ENCODE data around the gene MST1.

Gene MST1

DNA sequence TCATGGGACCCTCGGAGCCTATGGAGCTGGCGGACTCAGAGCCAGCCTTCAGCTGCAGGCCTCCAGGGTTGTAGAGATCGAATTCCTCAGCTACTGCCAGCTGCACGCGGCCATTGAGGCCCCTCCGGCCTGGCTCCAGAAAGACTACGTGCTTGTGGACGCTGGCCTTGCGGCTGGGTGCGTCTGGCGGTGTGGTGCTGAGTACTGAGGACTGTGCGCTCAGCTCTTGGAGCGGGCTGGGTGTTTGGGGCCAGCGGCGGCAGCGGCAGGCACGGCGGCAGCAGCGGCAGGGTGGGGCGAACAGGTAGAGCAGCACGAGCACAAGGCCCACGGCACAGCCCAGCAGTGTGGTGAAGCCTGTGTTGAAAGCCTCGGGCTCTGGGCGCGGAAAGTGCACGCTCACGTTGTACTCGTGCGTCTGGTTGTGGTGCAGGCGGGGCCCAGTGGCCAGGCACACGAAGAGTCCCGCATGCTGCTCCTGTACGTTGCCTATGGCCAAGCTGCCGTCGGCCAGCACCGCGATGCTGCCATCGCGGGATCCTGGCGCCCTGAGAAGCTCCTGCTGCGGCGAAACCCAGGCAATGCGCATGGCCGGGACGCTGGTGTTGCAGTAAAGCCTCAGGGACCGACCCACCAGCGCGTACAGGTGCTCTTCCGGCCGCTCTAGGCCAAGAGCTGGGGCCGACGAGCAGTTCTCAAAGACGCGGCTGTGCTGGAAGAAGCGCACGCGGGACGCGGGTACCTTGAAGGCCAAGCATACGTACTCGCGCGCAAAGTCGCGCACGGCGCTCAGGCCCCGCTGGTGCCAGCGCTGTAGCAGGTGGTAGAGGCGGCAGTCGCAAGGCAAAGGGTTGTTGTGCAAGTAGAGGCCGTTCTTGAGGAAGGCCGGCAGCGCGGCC, 28.9 kb upstream of the MST1 start:
- peak; percentile 55 for DNase-seq

DNA sequence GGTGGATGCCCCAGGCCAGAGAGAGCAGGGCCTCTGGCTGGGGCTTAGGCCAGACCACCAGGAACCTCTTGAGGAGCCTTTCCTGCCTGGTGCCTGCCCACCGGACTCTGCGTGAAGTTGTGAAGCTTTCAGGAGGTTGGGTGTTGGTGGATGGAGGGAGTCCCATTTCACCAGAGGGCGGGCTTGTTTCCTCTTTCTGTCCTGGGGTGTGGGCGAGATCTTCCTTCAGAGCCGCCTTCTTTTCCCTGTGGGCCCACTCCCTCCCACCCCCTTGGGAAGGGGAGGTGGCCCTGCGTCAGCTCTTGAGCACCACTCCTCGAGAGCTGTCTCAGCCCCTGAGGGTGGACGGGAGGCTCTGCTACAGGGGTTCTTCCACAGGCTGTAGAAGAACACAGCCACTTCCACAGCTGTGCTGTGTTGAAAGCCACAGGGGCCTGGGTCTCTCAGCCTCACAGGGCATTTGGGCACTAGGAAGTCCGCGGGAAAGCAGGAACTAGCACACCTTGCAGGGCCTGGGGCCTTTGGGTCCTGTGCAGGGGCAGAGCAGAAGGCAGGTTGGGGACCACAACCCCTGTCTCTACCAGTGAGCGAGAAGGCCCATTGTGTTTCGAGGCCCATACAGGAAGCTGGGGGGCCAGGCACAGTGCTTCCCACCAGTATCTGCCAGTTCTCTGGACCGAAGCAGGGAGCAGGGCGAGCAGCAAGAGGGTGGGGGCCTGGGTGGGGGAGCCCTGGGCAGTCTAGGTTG, 28.1 kb upstream of the MST1 start:
- DNase-seq = peak; percentile 26

DNA sequence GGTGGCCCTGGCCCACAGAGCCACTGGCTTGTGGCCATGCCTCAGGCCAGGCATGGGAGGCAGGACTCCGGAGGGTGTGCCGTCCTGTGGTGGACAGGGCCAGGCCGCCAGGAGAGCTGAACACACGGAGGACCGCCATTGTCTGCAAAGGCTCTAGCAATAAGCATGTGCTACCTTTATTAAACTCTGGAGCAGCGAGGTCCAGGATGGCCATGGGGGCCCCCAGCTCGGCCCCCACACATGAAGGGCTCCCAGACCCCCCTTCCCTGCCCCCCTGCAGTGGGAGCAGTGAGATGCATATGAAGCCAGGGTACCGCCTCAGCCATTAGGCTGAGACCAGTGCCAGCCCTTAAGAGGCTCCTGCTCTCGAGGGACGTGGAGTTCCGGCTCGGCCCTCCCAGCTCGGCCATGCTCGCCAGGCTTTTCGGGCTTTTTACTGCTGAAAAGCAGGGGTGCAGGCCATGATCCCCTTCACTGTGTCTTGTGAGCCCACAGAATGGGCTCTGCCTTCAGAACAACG, 27.5 kb upstream of the MST1 start:
- DNase-seq = peak; percentile 35

DNA sequence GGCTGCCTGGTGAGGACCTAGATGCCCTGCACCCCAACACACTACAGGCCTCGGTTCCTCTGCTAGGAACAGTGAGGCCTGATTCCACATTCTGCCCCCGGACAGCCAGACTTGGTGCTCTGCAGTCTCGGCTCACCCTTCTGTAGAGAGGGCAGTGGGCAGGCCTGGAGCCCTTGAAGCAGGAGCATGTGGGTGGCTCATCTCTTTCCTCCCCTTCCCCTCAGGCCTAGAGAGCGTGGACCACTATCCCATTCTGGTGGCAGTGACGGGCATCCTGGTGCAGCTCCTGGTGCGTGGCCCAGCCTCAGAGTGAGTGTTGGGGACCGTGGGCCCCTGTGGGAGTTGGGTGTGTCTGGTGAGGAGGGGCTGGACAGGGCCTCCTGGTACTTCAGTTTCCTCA, 26.9 kb upstream of the MST1 start:
- DNase-seq = peak; percentile 16

DNA sequence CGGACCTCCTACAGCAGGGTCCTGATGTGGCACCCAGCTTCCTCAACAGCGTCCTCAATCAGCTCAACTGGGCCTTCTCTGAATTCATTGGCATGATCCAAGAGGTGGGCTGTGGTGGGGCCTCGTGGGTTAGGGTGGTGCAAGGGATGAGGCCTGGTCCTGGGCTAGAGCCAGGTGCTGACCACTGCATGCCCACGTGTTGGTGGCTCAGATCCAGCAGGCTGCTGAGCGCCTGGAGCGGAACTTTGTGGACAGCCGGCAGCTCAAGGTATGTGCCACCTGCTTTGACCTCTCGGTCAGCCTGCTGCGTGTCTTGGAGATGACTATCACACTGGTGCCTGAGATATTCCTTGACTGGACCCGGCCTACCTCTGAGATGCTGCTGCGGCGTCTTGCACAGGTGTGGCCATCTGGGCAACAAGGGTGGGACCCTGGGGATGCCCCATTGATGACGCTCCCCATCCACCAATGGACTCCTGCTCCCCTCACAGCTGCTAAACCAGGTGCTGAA, 26.4 kb upstream of the MST1 start:
- DNase-seq = peak; percentile 36

DNA sequence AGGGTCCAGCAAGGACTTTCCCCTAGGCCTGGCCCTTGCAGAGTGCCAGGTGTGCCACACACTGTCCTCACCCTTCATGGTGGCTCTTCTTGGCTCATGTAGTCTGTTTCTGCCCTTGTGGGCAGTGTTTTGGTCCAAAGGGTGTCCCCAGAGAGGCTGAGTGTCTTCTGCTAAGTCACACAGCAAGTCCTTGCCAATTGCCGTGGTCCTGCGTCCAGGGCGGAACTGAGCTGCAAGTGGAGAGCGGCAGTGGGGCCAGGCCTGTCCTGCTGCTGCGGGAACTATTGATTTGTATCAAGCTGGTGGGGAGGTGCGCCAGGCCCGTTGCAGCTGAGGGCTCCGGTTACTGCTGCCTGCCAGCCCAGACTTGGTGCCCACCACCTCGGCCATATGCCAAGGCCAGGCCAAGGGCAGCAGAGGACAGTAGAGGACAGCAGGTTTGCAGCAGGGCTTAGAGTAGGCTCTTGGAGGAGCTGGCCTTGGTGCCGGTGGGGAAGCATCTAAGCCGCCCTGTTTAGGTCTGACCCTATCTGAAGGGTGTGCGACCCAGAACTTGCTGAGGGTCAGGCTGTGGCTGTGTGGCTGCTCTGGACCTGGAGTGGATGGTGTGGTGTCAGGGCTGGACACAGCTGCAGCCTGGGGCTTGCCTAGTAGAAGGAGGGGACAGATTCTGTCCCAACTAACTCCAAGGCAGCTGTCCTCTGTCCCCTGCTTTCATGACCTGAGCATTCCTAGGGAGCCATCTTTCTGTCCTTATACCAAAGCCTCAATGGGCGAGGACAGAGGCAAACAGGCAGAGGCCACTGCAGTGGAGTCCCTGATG, 25.7 kb upstream of the MST1 start:
- peak; percentile 29 for DNase-seq

DNA sequence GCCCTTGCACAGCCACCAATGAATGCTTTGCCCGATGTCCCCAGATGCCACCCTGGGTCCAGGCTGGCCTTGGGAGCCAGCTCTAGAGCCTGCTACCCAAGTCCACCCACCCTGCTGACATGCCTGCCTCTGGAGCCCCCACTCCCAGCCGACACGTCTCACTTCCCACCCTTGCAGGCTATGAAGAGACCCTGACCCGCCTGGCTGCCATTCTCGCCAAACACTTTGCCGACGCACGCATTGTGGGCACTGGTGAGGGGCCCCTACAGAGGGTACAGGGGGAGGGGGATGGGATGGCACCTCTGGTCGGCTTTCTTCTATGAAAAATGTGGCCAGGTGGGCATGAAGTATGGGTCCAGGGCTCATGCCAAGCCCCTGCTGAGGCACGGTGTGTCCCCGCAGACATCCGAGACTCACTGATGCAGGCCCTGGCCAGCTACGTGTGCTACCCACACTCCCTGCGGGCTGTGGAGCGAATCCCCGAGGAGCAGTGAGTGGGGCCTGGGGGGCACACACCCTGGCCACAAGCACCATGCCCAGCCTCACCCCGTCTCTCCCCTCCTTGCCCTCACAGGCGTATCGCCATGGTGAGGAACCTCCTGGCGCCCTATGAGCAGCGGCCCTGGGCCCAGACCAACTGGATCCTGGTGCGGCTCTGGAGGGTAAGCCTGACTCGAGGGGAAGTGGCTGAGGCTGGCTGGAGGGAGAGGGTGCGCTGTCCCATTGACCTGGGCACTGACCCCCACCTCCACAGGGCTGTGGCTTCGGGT, 24.2 kb upstream of the MST1 start:
- DNase-seq = peak; percentile 20

DNA sequence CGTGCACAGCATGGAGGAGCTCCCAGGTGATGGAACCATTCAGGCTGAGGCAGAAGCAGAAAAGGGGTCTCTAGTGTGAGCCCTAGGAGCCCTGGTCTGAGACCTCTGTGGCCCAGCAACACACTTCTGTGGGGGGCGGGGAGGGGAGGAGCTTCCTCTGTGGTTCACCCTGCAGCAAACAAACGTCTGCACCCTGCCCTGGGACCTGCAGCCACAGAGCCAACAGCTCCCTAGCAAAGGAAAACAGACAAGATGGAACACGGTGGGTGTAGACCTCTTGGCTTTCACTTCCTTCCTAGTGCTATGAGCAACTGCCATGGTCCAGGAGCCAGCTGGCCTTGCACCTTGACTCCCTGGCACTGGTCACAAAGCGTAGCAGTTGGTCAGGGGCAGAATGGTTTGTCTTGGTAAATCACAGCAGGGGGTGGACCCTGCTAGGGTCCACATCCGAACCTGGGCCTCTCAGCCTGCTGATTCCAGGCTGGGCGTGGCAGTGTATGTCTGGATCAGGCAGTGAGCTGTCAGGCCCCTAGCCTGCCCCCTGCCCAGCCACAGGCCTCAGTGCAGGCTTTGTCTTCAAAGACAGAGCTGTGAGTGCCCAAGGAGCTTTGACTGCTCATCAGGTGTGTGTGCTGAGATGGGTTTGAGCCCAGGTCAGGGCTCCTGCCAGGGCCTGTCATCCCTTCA, 23.5 kb upstream of the MST1 start:
- DNase-seq = peak; percentile 15

DNA sequence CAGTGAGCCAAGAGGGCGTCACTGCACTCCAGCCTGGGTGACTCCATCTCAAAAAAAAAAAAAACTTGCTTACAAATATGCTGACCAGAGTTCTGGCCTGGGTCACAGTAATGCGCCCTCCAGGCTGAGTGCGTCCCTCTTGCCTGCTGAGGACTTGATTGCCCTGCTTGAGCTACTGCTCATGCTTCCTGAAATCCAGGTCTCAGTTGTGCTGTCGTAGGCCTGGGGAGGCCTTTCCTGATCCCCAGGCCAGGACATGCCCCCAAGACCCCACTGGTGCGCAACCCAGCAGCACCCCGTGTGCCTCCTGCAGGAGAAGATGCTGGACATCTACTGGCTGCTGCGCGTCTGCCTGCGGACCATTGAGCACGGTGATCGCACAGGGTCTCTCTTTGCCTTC, 22.9 kb upstream of the MST1 start:
- DNase-seq = no peak

DNA sequence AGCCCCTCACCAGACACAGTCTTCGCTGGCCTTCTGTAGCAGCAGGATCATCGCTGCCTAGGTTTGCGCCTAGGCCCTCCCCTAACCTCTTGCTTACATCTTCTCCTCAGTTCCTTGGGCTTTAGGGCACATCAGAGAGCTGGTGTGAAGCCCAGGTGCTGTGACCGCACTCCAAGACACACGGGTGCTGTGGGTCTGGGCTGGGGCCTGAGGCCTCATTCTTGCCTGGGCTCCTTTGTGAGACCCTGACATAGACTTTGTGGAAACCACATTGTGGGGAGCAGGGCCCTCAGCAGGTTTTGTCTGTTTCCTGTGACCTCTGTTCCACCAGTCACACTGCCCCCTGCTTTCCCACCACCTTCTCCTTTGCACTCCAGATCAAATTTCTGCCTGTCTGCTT, 22.2 kb upstream of the MST1 start:
- no peak for DNase-seq

DNA sequence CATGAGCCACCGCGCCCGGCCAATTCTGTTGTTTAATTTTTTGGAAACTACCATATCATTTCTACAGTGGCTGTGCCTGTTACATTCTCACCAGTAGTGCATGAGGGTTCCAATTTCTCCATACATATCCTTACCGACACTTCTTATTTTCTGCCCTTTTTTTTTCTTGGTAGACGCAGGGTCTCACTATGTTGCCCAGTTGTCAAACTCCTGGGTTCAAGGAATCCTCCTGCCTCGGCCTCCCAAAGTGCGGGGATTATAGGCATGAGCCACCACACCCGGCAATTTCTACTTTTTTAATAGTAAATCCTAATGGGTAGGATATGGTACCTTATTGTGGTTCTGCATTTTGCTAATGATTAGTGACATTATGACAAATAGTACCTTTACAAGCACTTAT, 20.6 kb upstream of the MST1 start:
- DNase-seq = no peak

DNA sequence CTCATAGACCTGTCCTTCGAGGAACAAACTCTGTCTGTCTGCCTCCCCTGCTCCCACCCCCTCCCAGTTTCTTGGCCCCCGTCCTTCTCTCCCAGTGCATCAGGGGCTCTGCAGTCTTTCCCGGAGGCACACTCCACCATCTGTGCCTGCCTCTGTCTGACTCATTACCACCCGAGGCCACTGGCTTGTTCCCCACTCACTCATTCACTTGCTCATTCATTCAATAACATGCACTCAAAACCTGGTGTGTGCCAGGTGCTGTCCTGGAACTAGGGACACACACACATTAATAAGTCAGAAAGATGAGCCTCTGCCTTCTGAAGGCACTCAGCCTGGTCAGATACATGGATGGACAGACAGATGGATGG, 17.8 kb upstream of the MST1 start:
- DNase-seq = no peak

DNA sequence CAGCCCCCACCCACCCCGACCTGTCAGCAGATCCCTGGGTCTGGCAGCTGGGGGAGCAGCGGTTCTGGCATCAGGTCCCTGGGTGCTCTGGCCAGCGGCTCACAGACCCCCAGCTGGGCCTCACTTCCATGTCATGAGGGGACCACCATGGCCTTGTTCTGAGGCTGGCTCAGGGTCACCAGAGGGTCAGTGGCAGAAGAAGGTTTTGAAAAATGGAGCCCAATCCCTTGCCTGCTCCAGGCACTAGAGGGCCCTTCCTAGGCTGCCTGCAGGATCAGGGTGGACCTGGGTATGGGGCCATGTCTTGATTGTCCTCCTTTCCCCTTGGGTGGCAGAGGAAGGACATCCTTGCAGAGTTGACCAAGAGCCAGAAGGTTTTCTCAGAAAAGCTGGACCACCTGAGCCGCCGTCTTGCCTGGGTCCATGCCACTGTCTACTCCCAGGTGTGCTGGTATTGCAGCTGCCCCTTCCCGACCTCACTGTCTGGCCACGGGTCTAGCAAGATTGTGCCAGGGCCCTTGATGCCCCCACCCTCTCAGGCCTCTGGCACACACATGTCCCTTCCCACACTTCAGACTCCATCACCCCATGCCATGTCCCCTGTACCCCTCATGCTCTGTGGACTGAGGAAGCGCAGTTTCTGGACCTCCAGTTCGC, 17.3 kb upstream of the MST1 start:
- DNase-seq = no peak

DNA sequence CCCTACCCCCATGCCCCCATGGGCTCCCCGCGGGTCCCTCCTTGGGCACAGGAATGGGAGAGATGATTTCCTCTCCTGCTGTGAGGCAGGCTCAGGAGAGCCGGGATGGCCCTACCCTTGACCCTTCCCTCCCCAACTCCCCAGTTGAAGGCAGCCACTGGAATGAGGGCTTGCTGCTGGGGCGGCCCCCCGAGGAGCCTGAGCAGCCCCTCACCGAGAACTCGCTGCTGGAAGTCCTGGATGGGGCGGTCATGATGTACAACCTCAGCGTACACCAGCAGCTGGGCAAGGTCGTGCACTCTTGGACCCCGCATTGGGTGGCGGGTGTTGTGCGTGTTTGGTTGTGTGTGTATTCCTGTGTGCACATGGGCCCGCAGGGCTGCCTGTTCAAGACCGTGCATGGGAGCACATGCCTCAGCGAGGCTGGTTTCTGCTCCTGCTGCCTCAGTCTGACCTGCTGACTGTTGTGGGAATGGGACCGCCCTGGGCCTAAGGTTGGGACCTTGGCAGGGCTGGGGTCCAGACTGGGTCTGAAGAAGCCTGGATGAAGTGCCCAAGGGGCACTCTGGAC, 16.2 kb upstream of the MST1 start:
- no peak for DNase-seq

DNA sequence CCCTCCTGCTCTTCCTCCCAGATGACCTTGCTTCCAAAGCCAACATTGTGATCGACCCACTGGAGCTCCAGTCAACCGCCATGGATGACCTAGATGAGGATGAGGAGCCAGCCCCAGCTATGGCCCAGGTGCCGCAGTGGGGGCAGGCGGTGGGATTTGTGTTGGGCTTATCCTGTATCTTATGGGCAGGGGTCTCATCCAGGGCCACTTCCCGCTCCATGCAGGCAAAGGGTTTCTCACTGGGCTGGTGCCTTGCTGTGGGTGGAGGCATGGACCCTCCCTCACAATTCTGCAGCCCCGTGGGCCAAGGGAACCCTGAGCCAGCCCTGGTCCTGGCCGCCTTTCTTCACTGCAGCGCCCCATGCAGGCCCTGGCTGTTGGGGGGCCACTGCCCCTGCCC, 15.4 kb upstream of the MST1 start:
- DNase-seq = no peak

DNA sequence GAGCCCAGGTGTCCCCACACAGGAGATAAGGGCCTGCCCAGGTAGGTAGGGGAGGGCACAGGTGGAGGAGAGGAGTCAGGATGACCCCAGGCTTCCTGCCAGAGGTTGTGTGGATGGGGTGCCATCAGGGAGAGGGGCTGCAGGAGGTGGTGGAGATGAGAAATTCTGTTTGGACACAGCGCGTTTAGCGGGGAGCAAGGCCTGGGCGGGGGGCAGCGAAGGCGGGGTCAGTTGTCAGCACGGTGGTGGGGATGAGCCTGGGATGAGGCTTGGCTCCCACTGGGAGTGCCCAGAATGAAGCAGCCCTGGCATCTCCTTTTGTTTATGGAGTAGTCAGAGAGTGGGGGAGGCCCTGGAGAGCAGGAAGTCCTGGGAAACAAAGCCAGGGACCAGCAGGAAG, 14.7 kb upstream of the MST1 start:
- no peak for DNase-seq

DNA sequence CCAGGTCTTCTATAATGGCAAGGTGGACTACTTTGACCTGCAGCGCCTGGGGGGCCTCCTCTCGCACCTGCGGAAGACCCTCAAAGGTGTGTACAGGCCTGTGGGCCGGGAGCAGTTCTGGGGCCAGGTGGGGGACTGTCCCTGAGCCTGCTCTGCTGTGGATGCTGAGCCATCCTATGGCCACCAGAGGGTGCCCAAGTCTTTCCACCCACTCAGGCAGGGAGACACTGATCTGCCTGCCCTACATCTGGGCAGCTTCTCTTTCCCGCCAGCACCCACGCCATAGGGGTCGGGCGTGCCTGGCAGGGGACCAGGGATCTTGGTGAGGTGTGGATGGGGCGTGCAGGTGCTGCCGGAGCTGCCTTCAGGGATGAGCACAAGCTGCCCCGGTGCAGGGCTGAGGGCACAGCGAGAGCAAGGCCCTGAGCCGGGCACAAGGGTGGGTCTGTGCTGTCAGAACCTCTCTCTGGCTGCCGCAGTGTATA, 14.2 kb upstream of the MST1 start:
- DNase-seq = no peak

DNA sequence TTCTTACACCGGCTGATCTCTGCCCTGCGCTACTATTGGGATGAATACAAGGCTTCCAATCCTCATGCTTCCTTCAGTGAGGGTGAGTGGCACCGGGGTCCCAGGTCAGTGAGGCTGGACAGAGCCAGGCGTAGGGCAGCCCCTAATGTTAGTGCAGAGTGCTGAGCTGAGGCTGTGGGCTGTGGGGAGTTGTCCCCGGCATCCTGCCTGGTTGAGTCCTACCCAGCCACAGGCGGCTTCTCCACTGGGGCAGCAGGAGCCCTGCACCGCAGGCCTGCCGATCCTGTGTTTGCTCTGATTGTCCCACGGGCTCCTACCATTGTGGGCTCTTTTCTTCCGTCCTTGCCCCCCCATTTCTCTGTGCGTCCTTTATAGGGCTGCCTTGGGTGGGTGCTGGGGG, 13.4 kb upstream of the MST1 start:
- DNase-seq = no peak

DNA sequence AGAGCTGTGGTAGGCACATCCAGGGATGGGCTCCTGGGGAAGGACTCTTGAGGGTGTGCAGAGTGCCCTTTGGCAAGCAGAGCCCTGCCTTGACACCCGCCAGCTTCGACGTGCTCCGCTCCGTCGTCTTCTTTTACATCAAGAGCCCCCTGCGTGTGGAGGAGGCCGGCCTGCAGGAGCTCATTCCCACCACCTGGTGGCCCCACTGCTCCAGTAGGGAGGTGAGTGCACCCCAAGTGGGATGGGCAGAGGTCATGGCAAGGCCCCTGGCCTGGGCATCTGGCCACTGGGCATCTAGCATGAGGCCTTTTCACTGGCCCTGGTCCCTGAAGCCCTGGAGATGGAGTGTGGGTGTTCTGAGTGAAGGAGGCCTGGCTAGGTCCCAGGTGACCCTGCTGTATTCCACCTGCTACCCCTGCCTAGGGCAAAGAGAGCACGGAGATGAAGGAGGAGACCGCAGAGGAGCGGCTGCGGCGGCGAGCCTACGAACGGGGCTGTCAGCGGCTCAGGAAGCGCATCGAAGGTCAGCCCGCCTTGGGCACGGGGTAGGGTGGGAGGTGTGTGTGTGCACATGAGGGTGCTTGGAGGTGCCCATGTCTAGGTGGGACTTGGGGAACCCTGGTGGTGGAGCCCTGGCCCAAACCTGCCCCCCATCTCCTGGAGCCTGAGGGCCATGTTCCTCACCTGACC, 12.3 kb upstream of the MST1 start:
- DNase-seq = no peak
